H1 (cell line): ENCODE measurements around the gene TLE1. TPM values are rescaled to one million over a fixed set of nuclear protein-coding genes. Genes with fewer than 3 reads are reported as not detected.

Source experiments
- ASH2L ChIP-seq: fragments of 200-600, 300-600 bp; sonication (generic); IDR thresholded peaks from one replicate; pipeline ENCODE4 v1.7.1; 2017; ENCODE audit warnings: low read length
- BCL11A ChIP-seq, 2 experiments: IDR thresholded peaks; one replicate each; pipeline ENCODE4 v1.6.1; 2011; ENCODE audit warnings: low read depth in 2 of 2, low read length in 2 of 2, mild to moderate bottlenecking in 2 of 2
- CHD1 ChIP-seq: IDR thresholded peaks from 2 replicates; pipeline ENCODE4 v1.6.1; 2012; ENCODE audit warnings: low read depth, low read length, improper control_type of control experiment
- CHD7 ChIP-seq: fragments of 300-600 bp; sonication (generic); IDR thresholded peaks from 2 replicates; pipeline ENCODE4 v1.7.1; 2012; ENCODE audit warnings: low read length, moderate library complexity, mild to moderate bottlenecking, inconsistent platforms; ENCODE audit not compliant: insufficient replicate concordance
- EP300 ChIP-seq, 2 experiments: IDR thresholded peaks; 1 replicate in 1 of 2; 2 replicates in 1 of 2; pipeline ENCODE4 v1.6.1; 2011 to 2012; ENCODE audit warnings: low read depth in 2 of 2, low read length in 2 of 2, mild to moderate bottlenecking in 2 of 2, borderline replicate concordance in 1 of 2, inconsistent platforms in 1 of 2, moderate library complexity in 1 of 2
- PHF8 ChIP-seq: fragments of 200-600 bp; sonication (generic); conservative IDR thresholded peaks from 2 replicates; pipeline ENCODE4 v1.7.1; 2012; ENCODE audit warnings: low read depth, mild to moderate bottlenecking, inconsistent platforms, low read length, moderate library complexity
- SIN3A ChIP-seq, 2 experiments: IDR thresholded peaks in 1 of 2; conservative IDR thresholded peaks in 1 of 2; 2 replicates each; pipeline ENCODE4 v1.6.1; 2011 to 2012; ENCODE audit warnings: low read length in 2 of 2, improper control_type of control experiment in 1 of 2, low read depth in 1 of 2, mild to moderate bottlenecking in 1 of 2
- SP2 ChIP-seq: IDR thresholded peaks from 2 replicates; pipeline ENCODE4 v1.6.1; 2012; ENCODE audit warnings: mild to moderate bottlenecking, low read length, inconsistent platforms
- SRF ChIP-seq: IDR thresholded peaks from 2 replicates; pipeline ENCODE4 v1.6.1; 2011; ENCODE audit warnings: mild to moderate bottlenecking, low read depth, low read length, moderate library complexity
- TAF7 ChIP-seq: optimal IDR thresholded peaks from 2 replicates; pipeline ENCODE3; 2011; ENCODE audit warnings: low read depth, mild to moderate bottlenecking, inconsistent platforms, low read length, moderate library complexity, borderline replicate concordance
- TEAD4 ChIP-seq: IDR thresholded peaks from 2 replicates; pipeline ENCODE4 v1.6.1; 2012; ENCODE audit warnings: low read depth, low read length, inconsistent platforms, mixed read lengths
- polyA plus RNA-seq, 7 experiments: library from polyadenylated mRNA; depleted of rRNA in 3 of 7; stranded (reverse) in 5 of 7; unstranded in 2 of 7; fragments of >200 nt in 5 of 7; fragments of 200-250 nt in 2 of 7; gene quantifications; 1 replicate in 5 of 7; 2 replicates in 1 of 7; 4 replicates in 1 of 7; pipeline versions ENCODE4 v1.2.1 to v1.2.3, GENCODE V29; 2011 to 2013; ENCODE audit warnings: missing spikeins in 2 of 7, mixed read lengths in 2 of 7
- total RNA-seq: library from RNA; stranded (reverse); fragmentation: NEBNext Ultra II Directional; extraction: Animal tissue kit (Norgen Biotek cat#: 25700); gene quantifications from 2 replicates; pipeline ENCODE4 v1.2.1, GENCODE V29; 2021

The TLE1 gene
- total and polyA plus RNA-seq, 2 of the 8 experiments (the other 6 are each of a cell fraction or from before 2014, with no cell fraction given) = 81.8 to 91.6 TPM

DNA sequence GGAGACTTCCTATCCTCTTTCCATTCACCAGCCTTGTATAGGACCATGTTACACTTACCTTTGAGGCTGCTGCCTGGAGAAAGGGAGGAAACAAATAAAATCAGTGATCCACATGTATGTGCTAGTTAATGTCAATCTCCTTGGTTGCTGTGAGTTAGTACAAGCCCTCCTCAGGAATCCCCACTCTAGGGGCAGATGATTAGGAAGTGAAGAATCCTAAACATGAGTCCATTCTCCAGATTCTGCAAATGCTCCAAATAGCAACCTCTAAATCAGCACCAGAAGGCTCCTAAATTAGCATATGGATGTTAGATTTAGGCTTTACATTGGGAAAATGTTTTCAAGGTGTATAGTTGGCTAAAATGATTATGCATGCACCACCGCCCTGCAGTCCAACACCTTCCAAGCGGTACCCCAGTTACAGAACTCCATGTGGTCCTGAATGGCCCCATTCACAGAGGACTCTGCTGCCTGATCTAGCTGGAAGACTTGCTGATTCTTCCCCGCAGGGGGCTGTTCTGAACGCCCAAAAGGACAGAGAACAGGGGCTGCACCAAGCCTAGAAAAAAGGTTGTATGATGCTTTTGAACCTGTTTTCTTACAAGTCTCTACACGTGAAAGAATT, 123.2 kb downstream of the TLE1 start (continued):
- TF ChIP-seq CHD7 (no peak), EP300 (IDR thresholded peaks at IDR 0.05; ENCODE audit: borderline replicate concordance in 1 of 2, low read depth in 2 of 2, low read length in 2 of 2) (no peak), CHD1 (no peak), SRF (no peak), ASH2L (no peak), SP2 (no peak), BCL11A (IDR thresholded peaks at IDR 0.05; ENCODE audit: low read depth in 2 of 2, low read length in 2 of 2) (no peak), TEAD4 (no peak), SIN3A (conservative IDR thresholded peaks at IDR 0.05 in 1 of 2, IDR thresholded peaks at IDR 0.05 in 1 of 2; ENCODE audit: low read depth in 1 of 2, low read length in 2 of 2) (no peak), TAF7 (no peak), PHF8 (no peak)
